Measurements from ENCODE around the gene P2RX5.

Gene P2RX5

DNA sequence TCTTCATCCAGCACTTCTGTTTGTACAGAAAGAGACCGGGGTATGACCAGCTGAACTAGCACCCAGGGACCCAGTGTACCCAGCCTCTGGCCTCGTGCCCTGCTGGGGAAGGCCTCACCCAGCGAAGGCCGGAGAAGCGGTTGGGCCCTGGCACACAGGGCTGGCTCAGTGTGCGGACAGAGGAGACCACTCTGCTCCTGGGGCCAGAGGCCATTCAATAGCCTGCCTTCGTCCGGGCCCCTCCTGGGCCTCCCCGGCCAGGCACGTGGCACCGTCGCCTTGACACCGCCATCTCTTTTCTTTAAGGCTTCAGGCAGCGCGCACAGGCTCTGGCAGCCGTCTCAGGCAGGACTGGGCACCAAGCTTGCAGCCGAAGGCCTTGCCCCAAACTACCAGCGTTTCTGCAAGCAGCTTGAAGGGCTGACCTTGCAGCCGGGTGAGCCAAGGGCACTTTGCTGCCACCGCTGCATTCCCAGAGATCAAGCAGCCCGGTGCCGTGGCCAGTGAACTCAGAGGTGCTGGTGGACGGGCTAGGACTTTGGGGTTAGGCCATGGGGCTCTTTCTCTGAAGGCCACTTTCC, 35.6 kb downstream of the P2RX5 start:
- ChIA-PET POLR2A (interaction anchor here (1.0 kb wide), 1 partner anchor 13 kb away, joined by 3 read pairs; no protein-coding TSS in a partner anchor), CTCF (no interaction called here)
- TF ChIP-seq L3MBTL2 (conservative IDR thresholded peaks at IDR 0.05) (no peak), BHLHE40 (IDR thresholded peaks at IDR 0.05; ENCODE audit: borderline replicate concordance) (no peak), SP1 (IDR thresholded peaks at IDR 0.05) (no peak), CTBP1 (IDR thresholded peaks at IDR 0.05; ENCODE audit: borderline replicate concordance) (no peak), FOXM1 (IDR thresholded peaks at IDR 0.05; ENCODE audit: borderline replicate concordance) (no peak), ARNT (IDR thresholded peaks at IDR 0.05) (no peak), HDGF (IDR thresholded peaks at IDR 0.05; ENCODE audit: borderline replicate concordance) (no peak), ZNF384 (IDR thresholded peaks at IDR 0.05) (no peak), SUZ12 (IDR thresholded peaks at IDR 0.05) (no peak), TARDBP (IDR thresholded peaks at IDR 0.05) (no peak), FOXK2 (IDR thresholded peaks at IDR 0.05) (no peak), FOXA1 (IDR thresholded peaks at IDR 0.05) (no peak), LEF1 (IDR thresholded peaks at IDR 0.05; ENCODE audit: borderline replicate concordance) (no peak), NFRKB (IDR thresholded peaks at IDR 0.05) (no peak), ELF4 (IDR thresholded peaks at IDR 0.05) (no peak)
- TF ChIP-seq, protein P1, sequence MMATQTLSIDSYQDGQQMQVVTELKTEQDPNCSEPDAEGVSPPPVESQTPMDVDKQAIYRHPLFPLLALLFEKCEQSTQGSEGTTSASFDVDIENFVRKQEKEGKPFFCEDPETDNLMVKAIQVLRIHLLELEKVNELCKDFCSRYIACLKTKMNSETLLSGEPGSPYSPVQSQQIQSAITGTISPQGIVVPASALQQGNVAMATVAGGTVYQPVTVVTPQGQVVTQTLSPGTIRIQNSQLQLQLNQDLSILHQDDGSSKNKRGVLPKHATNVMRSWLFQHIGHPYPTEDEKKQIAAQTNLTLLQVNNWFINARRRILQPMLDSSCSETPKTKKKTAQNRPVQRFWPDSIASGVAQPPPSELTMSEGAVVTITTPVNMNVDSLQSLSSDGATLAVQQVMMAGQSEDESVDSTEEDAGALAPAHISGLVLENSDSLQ (IDR thresholded peaks at IDR 0.05) = no peak
- no peak for DNase-seq (ENCODE audit: extremely low spot score)

DNA sequence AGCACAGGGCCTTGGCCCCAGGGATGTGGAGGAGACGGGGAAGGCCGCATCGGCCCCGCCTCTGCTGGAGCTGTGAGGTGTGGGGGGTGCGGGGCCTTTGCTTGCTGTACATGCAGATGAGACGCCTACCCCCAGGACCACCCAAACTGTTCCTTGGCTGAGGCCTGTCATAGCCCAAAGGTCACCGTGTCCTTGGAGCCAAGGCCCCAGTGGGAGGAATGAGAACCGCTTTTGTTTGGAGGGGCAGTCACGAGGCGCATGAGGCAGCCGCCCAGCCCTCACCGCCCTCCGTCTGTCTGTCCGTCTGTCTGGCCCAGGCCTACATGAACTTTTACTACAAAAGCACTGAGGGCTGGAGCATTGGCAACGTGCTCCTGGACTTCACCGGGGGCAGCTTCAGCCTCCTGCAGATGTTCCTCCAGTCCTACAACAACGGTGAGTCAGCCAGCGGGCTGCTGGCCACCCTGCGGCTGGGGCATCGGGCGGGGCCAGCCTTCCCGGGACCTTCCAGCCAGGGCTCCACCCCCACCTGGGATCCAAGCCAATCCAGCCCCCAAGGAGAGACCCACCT, 36.3 kb downstream of the P2RX5 start:
- ChIA-PET POLR2A (no interaction called here), CTCF (no interaction called here)
- TF ChIP-seq CTBP1 (IDR thresholded peaks at IDR 0.05; ENCODE audit: borderline replicate concordance) = no peak
- DNase-seq (ENCODE audit: extremely low spot score) = no peak

DNA sequence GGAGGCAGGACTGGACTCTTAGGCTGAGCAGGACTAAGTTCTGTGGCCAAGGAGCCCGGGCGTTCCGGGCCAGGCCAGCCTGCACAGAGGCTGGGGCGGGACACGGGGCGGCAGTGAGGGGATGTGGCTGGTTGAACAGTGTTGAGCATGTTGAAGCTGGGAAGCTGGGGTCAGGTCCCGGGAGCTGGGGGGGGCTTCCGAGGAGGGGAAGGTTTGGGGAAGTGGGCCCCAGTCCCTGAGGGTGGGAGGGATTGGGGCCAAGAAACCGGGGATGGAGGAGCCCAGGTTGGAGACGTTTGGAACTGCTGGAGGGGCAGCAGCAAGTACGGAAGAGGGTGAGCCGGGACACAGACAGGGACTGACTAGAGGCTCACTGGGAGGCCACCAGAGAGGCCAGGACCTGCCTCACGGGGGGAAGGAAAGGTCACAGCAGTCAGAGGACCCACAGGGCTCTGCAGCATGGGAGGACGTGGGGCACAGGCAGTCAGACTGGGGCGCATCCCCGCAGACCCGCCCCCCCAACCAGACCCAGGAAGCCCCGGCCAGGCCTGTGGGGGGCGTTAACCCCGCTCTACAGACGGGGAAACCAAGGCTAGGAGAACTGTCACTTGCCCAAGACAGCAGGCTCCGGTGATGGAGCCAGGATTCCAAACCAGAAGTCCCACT, 37.0 kb downstream of the P2RX5 start:
- TF ChIP-seq ARNT (IDR thresholded peaks at IDR 0.05) = no peak
- POLR2A ChIA-PET = no interaction called here
- DNase-seq (ENCODE audit: extremely low spot score) = no peak
- CTCF ChIA-PET = no interaction called here

DNA sequence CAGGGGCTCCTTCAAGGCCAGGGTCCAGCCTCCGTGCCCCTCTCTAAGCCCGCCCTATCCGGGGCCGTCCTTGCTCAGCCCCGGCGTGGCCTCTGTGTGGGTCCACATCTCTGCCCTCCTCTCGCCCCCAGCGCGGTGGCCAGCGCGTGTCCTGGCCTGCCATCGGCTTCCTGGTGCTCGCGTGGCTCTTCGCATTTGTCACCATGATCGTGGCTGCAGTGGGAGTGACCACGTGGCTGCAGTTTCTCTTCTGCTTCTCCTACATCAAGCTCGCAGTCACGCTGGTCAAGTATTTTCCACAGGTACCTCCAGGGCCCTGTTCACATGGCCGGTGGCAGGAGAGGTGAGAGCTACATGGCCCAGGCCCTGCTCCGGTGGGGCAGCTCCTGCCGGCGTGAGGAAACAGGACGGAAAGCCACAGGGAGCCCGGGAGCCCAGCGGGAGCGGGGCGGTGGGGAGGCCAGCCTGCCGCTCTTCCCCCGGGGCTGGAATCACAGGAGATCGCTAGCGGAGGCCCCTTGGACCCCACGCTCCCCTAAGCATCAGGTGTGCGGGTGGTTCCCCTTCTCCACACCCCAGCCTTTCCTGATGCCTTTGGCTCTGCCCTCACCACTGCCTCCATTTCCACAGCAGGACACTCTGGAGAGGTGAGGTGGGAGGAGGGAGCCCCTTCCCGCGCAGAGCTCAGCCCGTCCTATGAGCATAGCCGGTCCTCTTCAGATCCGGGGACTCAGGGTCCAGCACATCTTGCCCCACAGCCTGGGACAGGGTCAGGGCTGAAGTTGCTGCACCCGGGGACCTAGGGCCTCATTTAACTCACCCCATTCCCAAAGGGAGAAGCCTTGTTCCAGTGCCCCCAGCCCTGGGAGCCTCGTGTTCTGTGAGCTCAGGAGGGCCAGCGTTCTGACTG, 37.8 kb downstream of the P2RX5 start:
- ChIA-PET CTCF (no interaction called here), POLR2A (no interaction called here)
- no peak for TF ChIP-seq FOXK2 (IDR thresholded peaks at IDR 0.05)
- TF ChIP-seq SP1 (IDR thresholded peaks at IDR 0.05) = no peak
- TF ChIP-seq NFRKB (IDR thresholded peaks at IDR 0.05) = no peak
- TF ChIP-seq LEF1 (IDR thresholded peaks at IDR 0.05; ENCODE audit: borderline replicate concordance) = no peak
- TF ChIP-seq L3MBTL2 (conservative IDR thresholded peaks at IDR 0.05) = no peak
- TF ChIP-seq FOXA1 (IDR thresholded peaks at IDR 0.05) = no peak
- no peak for TF ChIP-seq ZNF384 (IDR thresholded peaks at IDR 0.05)
- no peak for TF ChIP-seq TARDBP (IDR thresholded peaks at IDR 0.05)
- no peak for TF ChIP-seq SUZ12 (IDR thresholded peaks at IDR 0.05)
- no peak for TF ChIP-seq ELF4 (IDR thresholded peaks at IDR 0.05)
- no peak for TF ChIP-seq FOXM1 (IDR thresholded peaks at IDR 0.05; ENCODE audit: borderline replicate concordance)
- TF ChIP-seq CTBP1 (IDR thresholded peaks at IDR 0.05; ENCODE audit: borderline replicate concordance) = no peak
- no peak for TF ChIP-seq BHLHE40 (IDR thresholded peaks at IDR 0.05; ENCODE audit: borderline replicate concordance)
- no peak for DNase-seq (ENCODE audit: extremely low spot score)

DNA sequence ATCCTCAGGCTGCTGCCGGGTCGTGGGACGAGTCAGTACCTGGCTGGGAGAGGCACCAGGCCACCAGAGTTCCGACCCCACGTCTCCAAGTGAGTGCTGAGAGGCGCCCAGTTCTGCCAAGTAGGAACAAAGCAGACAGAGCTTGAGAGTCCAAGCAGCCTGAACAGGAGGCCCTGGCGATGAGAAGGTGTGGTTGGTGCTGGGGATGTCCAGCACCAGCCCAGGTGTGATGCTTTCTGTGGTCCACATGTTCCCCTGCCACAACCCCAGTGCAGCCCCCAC, 38.4 kb downstream of the P2RX5 start:
- ChIA-PET POLR2A (no interaction called here), CTCF (no interaction called here)
- no peak for DNase-seq (ENCODE audit: extremely low spot score)
- TF ChIP-seq ARNT (IDR thresholded peaks at IDR 0.05) = no peak
- no peak for TF ChIP-seq CTBP1 (IDR thresholded peaks at IDR 0.05; ENCODE audit: borderline replicate concordance)
- no peak for TF ChIP-seq TARDBP (IDR thresholded peaks at IDR 0.05)
- no peak for TF ChIP-seq FOXA1 (IDR thresholded peaks at IDR 0.05)
- TF ChIP-seq SP1 (IDR thresholded peaks at IDR 0.05) = no peak
- no peak for TF ChIP-seq HDGF (IDR thresholded peaks at IDR 0.05; ENCODE audit: borderline replicate concordance)
- no peak for TF ChIP-seq L3MBTL2 (conservative IDR thresholded peaks at IDR 0.05)
- TF ChIP-seq SUZ12 (IDR thresholded peaks at IDR 0.05) = no peak
- no peak for TF ChIP-seq NFRKB (IDR thresholded peaks at IDR 0.05)

DNA sequence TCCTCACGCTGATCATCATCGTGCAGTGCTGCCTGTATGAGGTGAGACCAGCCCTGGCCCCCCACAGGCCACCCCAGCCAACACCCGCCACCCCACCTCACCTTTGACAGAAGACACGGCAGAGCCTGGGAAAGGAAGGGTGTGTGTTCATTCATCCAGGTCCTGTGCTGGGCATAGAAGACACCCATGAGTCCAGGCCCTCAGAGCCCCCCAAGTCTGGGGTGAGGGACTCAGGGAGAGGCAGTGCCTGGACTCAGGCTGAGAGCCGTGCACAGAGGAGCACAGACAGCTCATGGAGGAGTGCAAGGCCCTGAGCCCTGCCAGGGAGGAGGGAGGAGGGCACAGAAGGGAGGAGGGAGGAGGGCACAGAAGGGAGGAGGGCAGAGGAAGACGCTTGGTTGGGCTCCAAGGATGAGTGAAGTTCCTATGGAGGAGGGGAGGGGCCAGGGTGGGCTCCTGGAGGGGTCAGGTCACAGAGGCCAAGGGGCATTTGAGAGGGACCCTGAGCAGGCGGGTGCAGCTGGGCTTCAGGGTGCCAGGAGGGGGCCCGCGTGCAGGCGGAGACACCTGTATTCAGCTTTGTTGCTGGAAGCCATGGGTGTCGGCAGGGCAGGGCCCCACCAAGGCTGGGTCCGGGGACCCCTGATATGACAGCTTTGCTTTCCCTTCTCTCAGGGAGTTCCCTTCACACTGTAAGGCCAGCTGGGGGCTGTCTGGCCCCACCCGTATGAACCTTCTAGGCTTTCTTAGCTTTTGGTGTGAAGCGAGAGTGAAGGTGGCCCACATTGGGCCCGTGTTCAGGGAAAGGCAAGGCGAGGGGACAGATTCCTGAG, 39.0 kb downstream of the P2RX5 start:
- no peak for DNase-seq (ENCODE audit: extremely low spot score)
- TF ChIP-seq FOXK2 (IDR thresholded peaks at IDR 0.05) = no peak
- no peak for TF ChIP-seq FOXA1 (IDR thresholded peaks at IDR 0.05)
- TF ChIP-seq NFRKB (IDR thresholded peaks at IDR 0.05) = no peak
- no peak for TF ChIP-seq SP1 (IDR thresholded peaks at IDR 0.05)
- no peak for TF ChIP-seq L3MBTL2 (conservative IDR thresholded peaks at IDR 0.05)
- ChIA-PET POLR2A (no interaction called here), CTCF (no interaction called here)

DNA sequence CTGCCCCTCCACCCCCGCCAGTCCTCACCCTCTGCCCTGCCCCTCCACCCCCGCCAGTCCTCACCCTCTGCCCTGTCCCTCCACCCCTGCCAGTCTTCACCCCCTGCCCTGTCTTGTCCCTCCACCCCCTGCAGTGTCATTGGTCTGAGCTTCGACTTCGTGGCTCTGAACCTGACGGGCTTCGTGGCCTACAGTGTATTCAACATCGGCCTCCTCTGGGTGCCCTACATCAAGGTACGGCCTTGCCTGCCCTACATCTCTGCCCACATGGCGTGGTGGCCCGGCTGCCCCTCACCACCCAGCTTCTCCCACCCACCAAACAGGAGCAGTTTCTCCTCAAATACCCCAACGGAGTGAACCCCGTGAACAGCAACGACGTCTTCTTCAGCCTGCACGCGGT, 39.6 kb downstream of the P2RX5 start:
- CTCF ChIA-PET = no interaction called here
- POLR2A ChIA-PET = no interaction called here
- no peak for DNase-seq (ENCODE audit: extremely low spot score)
- TF ChIP-seq LEF1 (IDR thresholded peaks at IDR 0.05; ENCODE audit: borderline replicate concordance) (no peak), NFRKB (IDR thresholded peaks at IDR 0.05) (no peak), BHLHE40 (IDR thresholded peaks at IDR 0.05; ENCODE audit: borderline replicate concordance) (no peak), HDGF (IDR thresholded peaks at IDR 0.05; ENCODE audit: borderline replicate concordance) (no peak), FOXA1 (IDR thresholded peaks at IDR 0.05) (no peak), ELF4 (IDR thresholded peaks at IDR 0.05) (no peak), FOXK2 (IDR thresholded peaks at IDR 0.05) (no peak), TARDBP (IDR thresholded peaks at IDR 0.05) (no peak), L3MBTL2 (conservative IDR thresholded peaks at IDR 0.05) (no peak), ARNT (IDR thresholded peaks at IDR 0.05) (no peak), ZNF384 (IDR thresholded peaks at IDR 0.05) (no peak), SUZ12 (IDR thresholded peaks at IDR 0.05) (no peak)
- TF ChIP-seq, protein P1 (IDR thresholded peaks at IDR 0.05) = no peak

All from HEK293T (cell line).